ENCODE results near the gene AGRP.

DNA sequence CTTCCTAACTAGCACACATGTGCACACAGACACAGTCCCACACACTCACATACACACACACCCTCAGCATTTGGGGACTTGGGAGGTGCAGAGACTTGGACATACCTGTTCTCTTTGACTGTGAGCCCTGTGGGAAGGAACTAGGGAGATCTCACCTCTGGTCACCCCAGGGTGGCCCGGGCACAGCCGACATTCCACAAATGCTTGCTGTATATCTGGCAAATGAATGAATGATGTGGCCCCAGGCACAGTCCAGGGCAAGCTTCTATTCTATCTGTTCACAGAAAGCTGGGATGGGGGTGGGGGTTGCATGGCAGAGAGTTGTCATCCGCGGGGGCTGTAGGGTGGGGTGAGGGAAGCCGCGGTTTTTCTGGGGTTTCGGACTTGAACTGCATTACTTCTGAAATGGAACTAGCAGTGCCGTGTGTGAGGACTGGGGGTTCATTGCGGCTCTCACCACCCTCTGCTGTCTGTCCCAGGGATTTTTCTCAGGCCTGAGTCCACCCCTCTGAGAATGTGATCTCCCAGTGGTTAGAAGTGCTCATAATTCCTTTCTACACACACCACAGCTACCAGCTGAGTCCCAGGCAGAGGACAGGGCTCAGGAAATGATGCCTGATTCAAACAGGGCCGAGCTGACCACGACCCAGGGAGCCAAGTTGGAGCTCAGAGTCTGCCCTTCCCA is 42.0 kb upstream of the AGRP start:
- TF ChIP-seq, protein P1, sequence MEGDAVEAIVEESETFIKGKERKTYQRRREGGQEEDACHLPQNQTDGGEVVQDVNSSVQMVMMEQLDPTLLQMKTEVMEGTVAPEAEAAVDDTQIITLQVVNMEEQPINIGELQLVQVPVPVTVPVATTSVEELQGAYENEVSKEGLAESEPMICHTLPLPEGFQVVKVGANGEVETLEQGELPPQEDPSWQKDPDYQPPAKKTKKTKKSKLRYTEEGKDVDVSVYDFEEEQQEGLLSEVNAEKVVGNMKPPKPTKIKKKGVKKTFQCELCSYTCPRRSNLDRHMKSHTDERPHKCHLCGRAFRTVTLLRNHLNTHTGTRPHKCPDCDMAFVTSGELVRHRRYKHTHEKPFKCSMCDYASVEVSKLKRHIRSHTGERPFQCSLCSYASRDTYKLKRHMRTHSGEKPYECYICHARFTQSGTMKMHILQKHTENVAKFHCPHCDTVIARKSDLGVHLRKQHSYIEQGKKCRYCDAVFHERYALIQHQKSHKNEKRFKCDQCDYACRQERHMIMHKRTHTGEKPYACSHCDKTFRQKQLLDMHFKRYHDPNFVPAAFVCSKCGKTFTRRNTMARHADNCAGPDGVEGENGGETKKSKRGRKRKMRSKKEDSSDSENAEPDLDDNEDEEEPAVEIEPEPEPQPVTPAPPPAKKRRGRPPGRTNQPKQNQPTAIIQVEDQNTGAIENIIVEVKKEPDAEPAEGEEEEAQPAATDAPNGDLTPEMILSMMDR (IDR thresholded peaks at IDR 0.05; ENCODE audit: insufficient read depth, low read length): no peak
- TF ChIP-seq, protein P2, sequence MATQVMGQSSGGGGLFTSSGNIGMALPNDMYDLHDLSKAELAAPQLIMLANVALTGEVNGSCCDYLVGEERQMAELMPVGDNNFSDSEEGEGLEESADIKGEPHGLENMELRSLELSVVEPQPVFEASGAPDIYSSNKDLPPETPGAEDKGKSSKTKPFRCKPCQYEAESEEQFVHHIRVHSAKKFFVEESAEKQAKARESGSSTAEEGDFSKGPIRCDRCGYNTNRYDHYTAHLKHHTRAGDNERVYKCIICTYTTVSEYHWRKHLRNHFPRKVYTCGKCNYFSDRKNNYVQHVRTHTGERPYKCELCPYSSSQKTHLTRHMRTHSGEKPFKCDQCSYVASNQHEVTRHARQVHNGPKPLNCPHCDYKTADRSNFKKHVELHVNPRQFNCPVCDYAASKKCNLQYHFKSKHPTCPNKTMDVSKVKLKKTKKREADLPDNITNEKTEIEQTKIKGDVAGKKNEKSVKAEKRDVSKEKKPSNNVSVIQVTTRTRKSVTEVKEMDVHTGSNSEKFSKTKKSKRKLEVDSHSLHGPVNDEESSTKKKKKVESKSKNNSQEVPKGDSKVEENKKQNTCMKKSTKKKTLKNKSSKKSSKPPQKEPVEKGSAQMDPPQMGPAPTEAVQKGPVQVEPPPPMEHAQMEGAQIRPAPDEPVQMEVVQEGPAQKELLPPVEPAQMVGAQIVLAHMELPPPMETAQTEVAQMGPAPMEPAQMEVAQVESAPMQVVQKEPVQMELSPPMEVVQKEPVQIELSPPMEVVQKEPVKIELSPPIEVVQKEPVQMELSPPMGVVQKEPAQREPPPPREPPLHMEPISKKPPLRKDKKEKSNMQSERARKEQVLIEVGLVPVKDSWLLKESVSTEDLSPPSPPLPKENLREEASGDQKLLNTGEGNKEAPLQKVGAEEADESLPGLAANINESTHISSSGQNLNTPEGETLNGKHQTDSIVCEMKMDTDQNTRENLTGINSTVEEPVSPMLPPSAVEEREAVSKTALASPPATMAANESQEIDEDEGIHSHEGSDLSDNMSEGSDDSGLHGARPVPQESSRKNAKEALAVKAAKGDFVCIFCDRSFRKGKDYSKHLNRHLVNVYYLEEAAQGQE (IDR thresholded peaks at IDR 0.05; ENCODE audit: insufficient replicate concordance, low read depth): no peak
- no peak for TF ChIP-seq GABPA (IDR thresholded peaks at IDR 0.05; ENCODE audit: low read depth)
